HG02571 (cell line): ENCODE data around the gene TRAPPC2.
"Not testable (repeated sequence)": the region's sequence is repeated elsewhere in the genome, so short reads cannot be mapped to it uniquely, and the experiment has no call there.

ENCODE experiments used
- ATAC-seq: cut with Tn5 transposase; IDR thresholded peaks from one replicate; pipeline ENCODE4 v1.9.1; 2021; ENCODE audit warnings: mild to moderate bottlenecking, moderate library complexity; ENCODE audit not compliant: unreplicated experiment

The TRAPPC2 gene

GRCh38 chrX:13699183-13699826 is 35.1 kb downstream of the TRAPPC2 start:
- ATAC-seq, result no peak

- ATAC-seq, result no peak
Observed at GRCh38 chrX:13698432-13698831, 36.0 kb downstream of the TRAPPC2 start.

- no peak for ATAC-seq
Observed at GRCh38 chrX:13697976-13698375, 36.4 kb downstream of the TRAPPC2 start.

GRCh38 chrX:13697455-13697854 is 37.0 kb downstream of the TRAPPC2 start:
- no peak for ATAC-seq

- no peak for ATAC-seq
Observed at GRCh38 chrX:13695601-13696115, 38.8 kb downstream of the TRAPPC2 start.

- ATAC-seq, result no peak
Observed at GRCh38 chrX:13694983-13695382, 39.4 kb downstream of the TRAPPC2 start.

GRCh38 chrX:13694359-13694758 is 40.1 kb downstream of the TRAPPC2 start:
- no peak for ATAC-seq

GRCh38 chrX:13693341-13693961 is 41.0 kb downstream of the TRAPPC2 start:
- no peak for ATAC-seq

GRCh38 chrX:13692771-13693231 is 41.6 kb downstream of the TRAPPC2 start:
- no peak for ATAC-seq

- ATAC-seq, result no peak
Observed at GRCh38 chrX:13691841-13692371, 42.5 kb downstream of the TRAPPC2 start.

- ATAC-seq, result no peak
Observed at GRCh38 chrX:13690836-13691235, 43.6 kb downstream of the TRAPPC2 start.

GRCh38 chrX:13689741-13690211 is 44.6 kb downstream of the TRAPPC2 start:
- no peak for ATAC-seq

GRCh38 chrX:13688958-13689740 is 45.3 kb downstream of the TRAPPC2 start, which contains the start of gene RAB9A:
Gene RAB9A, plus strand, starts transcription at chrX:13689128. Its CDS starts 19,619 bp downstream, at chrX:13708747.
- ATAC-seq, result peak; percentile 77

GRCh38 chrX:13688384-13688957 is 45.9 kb downstream of the TRAPPC2 start:
- ATAC-seq, result no peak

- ATAC-seq, result no peak
Observed at GRCh38 chrX:13687203-13687602, 47.2 kb downstream of the TRAPPC2 start.

GRCh38 chrX:13685126-13685763 is 49.2 kb downstream of the TRAPPC2 start:
- no peak for ATAC-seq

- no peak for ATAC-seq
Observed at GRCh38 chrX:13684361-13684760, 50.1 kb downstream of the TRAPPC2 start.

GRCh38 chrX:13681595-13681994 is 52.8 kb downstream of the TRAPPC2 start:
- no peak for ATAC-seq

- ATAC-seq, result not testable (repeated sequence)
Observed at GRCh38 chrX:13679700-13680099, 54.7 kb downstream of the TRAPPC2 start.

- ATAC-seq, result no peak
Observed at GRCh38 chrX:13676885-13677284, 57.5 kb downstream of the TRAPPC2 start.
